Duodenal mucosa (tissue), 2 donors: ENCODE measurements around the gene SLC7A10.

Experiments used
- H3K27ac ChIP-seq: one replicate; pipeline ENCODE4 v1.7.0; 2013; ENCODE audit warnings: low read depth, low read length
- H3K27me3 ChIP-seq, 2 donors: one replicate each; pipeline ENCODE4 v1.7.0; 2013; ENCODE audit warnings: low read length in 2 of 2, control low read depth in 1 of 2; ENCODE audit not compliant: insufficient read depth in 2 of 2, control insufficient read depth in 1 of 2
- H3K36me3 ChIP-seq, 2 donors: one replicate each; pipeline ENCODE4 v1.7.0; 2013; ENCODE audit warnings: low read length in 2 of 2, control low read depth in 1 of 2; ENCODE audit not compliant: insufficient read depth in 2 of 2, control insufficient read depth in 1 of 2
- H3K4me1 ChIP-seq, 2 donors: one replicate each; pipeline ENCODE4 v1.7.0; 2013; ENCODE audit warnings: low read length in 2 of 2, control low read depth in 1 of 2; ENCODE audit not compliant: insufficient read depth in 2 of 2, control insufficient read depth in 1 of 2
- H3K4me3 ChIP-seq, 2 donors: one replicate each; pipeline ENCODE4 v1.7.0; 2013; ENCODE audit warnings: low read length in 2 of 2, low read depth in 1 of 2
- H3K9ac ChIP-seq, 2 donors: one replicate each; pipeline ENCODE4 v1.7.0; 2013; ENCODE audit warnings: low read length in 2 of 2, low read depth in 1 of 2
- H3K9me3 ChIP-seq, 2 donors: one replicate each; pipeline ENCODE4 v1.7.0; 2013; ENCODE audit warnings: low read length in 2 of 2, control low read depth in 1 of 2; ENCODE audit not compliant: control insufficient read depth in 1 of 2

SLC7A10 gene

DNA sequence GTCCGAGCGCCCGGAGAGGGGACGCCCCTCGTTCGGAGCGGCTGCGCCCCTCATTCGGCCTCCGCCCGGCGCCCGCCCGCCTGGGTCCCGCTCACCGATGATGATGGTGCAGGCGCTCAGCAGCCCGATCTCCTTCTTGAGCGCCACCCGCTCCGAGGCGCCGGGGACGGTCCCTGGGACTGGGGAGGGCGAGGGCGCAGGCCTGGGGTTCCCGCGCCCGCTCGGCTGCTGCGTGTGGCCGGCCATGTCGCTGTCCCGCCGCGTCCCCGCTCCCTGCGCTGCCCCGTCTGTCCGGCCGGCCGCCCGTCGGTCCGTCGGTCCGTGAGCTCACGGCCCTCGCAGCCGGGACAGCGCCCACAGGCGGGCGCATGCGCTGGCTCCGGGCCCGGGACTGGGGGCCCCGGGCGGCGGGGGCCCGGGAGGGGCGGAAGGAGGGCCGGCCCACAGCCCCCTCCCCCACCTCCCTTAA lies at the start of gene SLC7A10:
SLC7A10 (minus strand) TSS at position 393 of the 469 bp plus-strand sequence; CDS start at position 246, 147 bp downstream.
- H3K4me3 ChIP-seq: peak within 1 kb of the TSS in 1 of 2 donors; percentile 36
- peaks cover 10 to 17% of the 10 kb centered on the region in 2 donors for H3K9me3 ChIP-seq
- no peak within 1 kb of the TSS for H3K27ac ChIP-seq
- peaks cover 0 to 5% of the 10 kb centered on the region in 2 donors for H3K4me1 ChIP-seq
- no peaks in the 10 kb centered on the region for H3K36me3 ChIP-seq
- peaks cover 42 to 45% of the 10 kb centered on the region in 2 donors for H3K27me3 ChIP-seq
- no peak within 1 kb of the TSS for H3K9ac ChIP-seq

DNA sequence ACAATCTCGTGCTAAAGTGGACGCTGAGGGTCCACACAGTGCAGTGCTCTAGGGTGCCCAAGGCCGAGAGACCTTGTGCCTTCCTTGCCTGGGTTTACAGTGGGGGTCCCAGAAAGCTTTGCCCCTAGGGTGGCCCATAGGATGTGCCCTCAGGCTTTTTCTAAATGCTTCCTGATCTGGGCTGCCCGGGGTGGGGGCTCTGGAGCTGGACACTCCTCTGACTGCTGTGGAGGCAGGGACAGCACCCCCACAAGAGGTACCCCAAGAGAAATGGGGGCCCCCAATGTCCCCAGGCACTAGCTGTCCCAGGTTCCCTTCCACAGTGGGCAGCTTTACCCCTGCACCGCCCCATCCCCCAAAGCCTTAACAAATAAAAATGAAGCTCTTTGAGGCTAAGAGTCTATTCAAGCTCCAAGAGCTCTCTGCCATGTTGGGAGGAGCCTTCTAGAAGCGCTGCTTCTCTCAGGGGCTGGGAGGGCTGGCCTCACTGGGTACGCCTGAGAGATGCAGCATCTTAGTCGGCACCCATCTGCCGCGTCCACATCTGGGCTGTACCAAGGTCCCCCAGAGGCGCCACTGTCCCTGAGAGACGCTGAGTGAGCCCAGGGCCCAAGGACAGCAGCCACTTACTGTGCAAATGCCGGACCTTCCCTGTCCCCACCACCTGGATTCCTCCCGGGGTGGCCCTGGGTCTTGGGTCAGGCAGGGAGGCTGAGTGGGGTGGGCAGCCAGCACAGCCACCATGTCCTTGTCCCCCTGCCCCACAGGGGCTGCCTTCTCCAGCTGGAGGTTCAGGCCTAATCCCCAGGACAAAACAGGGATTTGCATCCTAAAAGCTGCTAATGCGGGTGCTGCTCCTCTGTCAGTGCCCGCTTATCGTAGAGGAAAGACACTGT lies 49.3 kb upstream of the SLC7A10 start:
- no peaks in the 10 kb centered on the region for H3K27me3 ChIP-seq
- H3K9ac ChIP-seq: no peak overlapping the region
- no peaks in the 10 kb centered on the region for H3K36me3 ChIP-seq
- H3K4me1 ChIP-seq: peaks cover 14 to 19% of the 10 kb centered on the region in 2 donors
- no peaks in the 10 kb centered on the region for H3K9me3 ChIP-seq
- H3K27ac ChIP-seq: peak overlapping the region; percentile 45
- peak overlapping the region in 1 of 2 donors; percentile 5 for H3K4me3 ChIP-seq

DNA sequence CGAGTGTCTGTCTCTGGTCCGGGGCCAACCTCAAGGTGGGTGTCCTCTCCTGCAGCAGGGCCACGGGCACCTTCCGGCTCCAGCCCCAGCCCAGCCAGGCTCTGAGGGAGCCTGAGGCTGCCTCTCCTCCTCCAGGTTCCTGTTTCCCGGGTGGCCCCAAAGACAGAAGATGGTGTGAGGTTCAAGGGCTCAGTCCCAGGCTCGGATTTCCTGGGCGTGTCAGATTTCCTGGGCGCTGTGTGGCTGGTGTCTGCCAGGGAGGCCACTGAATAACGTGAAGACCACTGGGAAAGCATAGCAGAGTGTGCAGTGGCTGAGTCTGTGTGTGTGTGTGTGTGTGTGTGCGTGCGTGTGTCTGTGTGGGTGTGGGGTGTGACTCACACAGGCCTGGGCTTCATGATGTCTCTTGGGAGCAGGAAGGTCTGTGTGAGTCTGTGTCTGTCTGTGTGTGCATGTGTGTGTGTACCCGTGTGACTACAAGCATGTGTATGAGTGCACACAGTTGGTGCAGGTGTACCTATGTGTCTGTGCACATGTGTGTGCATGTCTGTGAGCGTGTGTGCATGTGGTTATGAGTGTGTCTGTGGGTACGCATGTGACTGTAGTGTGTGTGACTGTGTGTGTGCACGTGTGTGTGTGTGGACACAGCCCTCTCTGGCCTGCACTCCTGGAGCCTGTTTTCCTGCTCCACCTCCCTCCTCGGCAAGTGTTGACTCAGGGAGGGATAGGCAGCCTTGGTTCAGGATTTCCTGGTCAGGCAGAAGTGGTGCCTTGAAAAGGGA lies 48.4 kb upstream of the SLC7A10 start:
- Histone ChIP-seq H3K9ac (no peak overlapping the region), H3K36me3 (no peaks in the 10 kb centered on the region), H3K4me3 (peak overlapping the region in 1 of 2 donors; percentile 5), H3K9me3 (no peaks in the 10 kb centered on the region), H3K27me3 (no peaks in the 10 kb centered on the region), H3K4me1 (peaks cover 14 to 19% of the 10 kb centered on the region in 2 donors), H3K27ac (peak overlapping the region; percentile 45)

DNA sequence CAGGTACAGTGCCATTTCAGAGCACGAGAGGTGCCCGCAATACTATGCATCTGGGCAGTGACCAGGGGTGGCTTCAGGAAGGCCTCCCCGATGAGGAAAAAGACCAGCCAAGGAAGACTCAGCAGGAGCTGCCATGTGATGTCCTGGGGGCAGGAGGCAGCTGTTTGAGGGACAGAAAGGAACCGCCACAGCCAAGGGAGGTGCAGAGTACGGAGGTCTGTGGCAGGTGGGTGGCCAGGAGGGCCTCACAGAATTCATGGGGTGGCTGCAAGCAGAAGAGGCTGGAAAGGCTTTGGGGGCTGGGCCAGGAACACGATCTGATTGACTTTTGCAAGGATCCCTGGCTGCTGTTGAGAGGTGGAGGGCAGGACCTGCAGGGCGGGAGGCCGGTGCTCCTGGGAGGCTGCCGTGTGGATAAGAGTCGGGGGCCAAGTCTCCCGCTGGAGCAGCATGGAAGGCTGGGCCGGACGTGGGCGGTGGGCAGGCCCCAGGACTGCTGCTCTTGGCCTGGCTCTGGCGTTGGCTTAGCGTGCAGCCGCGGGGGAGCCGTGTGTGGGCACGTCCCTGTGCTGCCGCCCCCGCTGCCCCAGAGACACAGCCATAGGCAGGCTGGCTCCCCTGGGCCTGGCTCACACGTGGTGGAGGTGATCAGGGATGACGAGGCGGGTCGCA lies 47.6 kb upstream of the SLC7A10 start:
- H3K9ac ChIP-seq: no peak overlapping the region
- H3K9me3 ChIP-seq: no peaks in the 10 kb centered on the region
- H3K27ac ChIP-seq: no peak overlapping the region
- peaks cover 14 to 19% of the 10 kb centered on the region in 2 donors for H3K4me1 ChIP-seq
- no peaks in the 10 kb centered on the region for H3K36me3 ChIP-seq
- H3K27me3 ChIP-seq: no peaks in the 10 kb centered on the region
- H3K4me3 ChIP-seq: no peak overlapping the region

- no peak overlapping the region for H3K27ac ChIP-seq
- no peak overlapping the region for H3K4me3 ChIP-seq
- H3K4me1 ChIP-seq: peaks cover 14 to 15% of the 10 kb centered on the region in 2 donors
- H3K27me3 ChIP-seq: no peaks in the 10 kb centered on the region
- no peak overlapping the region for H3K9ac ChIP-seq
- H3K9me3 ChIP-seq: no peaks in the 10 kb centered on the region
- H3K36me3 ChIP-seq: no peaks in the 10 kb centered on the region
Observed at GRCh38 chr19:33271246-33272021, 45.8 kb upstream of the SLC7A10 start.

DNA sequence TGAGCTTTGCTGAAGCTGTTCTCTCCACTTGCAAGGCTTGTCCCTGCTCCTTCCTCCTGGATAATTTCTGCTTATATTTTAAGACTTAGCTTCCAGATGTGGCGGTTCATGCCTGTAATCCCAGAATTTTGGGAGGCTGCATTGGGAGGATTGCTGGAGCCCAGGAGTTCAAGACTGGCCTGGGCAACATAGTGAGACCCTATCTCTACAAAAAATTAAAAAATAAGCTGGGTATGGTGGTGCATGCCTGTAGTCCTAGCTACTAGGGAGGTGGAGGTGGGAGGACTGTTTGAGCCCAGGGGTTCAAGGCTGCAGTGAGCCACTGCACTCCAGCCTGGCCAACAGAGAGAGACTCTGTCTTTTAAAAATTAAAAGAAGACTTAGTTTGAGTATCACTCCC lies 45.1 kb upstream of the SLC7A10 start:
- Histone ChIP-seq H3K27me3 (no peaks in the 10 kb centered on the region), H3K36me3 (no peaks in the 10 kb centered on the region), H3K4me1 (peaks cover 14 to 15% of the 10 kb centered on the region in 2 donors), H3K4me3 (no peak overlapping the region), H3K27ac (no peak overlapping the region), H3K9ac (no peak overlapping the region), H3K9me3 (no peaks in the 10 kb centered on the region)

GRCh38 chr19:33269016-33269415 lies 43.4 kb upstream of the SLC7A10 start:
- no peaks in the 10 kb centered on the region for H3K27me3 ChIP-seq
- peaks cover 5 to 7% of the 10 kb centered on the region in 2 donors for H3K4me1 ChIP-seq
- no peak overlapping the region for H3K4me3 ChIP-seq
- no peak overlapping the region for H3K9ac ChIP-seq
- no peaks in the 10 kb centered on the region for H3K9me3 ChIP-seq
- H3K27ac ChIP-seq: no peak overlapping the region
- H3K36me3 ChIP-seq: no peaks in the 10 kb centered on the region

DNA sequence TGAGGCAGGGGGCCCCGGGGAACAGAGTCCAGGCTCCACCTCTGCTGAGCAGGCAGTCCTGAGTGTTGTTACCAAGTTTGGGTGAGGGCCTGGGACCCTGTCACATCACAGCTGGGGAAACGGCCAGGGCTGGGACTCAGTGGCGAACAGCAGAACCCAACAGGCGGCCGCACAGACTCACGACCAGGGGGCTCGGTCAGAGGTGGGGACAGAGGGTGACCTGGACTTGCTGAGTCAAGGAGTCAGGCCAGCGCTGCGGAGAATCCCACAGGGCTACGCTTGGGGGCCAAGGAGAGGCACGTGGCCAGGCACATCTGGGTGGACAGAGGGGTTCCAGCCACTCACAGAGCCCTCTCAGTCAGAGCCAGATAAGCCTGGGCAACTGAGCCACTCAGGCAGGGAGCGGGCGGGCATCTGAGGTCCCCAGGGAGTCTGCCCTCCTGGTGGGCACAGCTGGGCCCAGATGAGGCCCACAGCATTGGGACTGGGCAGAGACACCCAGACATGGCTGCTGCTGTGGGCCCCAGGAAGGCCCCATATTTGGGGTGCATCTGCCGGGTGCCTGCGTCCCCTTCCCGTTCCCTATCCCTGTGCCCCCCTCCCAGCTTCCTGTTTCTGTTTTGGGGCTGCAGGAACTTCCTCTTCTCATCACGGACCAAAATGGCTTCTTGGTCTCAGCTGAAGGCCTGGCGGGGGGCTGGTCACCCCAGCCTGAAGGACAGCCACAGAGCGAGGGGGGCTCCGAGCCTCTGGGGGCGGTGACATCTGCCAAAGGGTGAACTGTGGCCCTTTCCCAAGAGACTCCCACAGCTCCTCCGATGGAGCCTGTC lies 42.7 kb upstream of the SLC7A10 start:
- H3K9ac ChIP-seq: no peak overlapping the region
- no peaks in the 10 kb centered on the region for H3K36me3 ChIP-seq
- peaks cover 0 to under 1% of the 10 kb centered on the region in 2 donors for H3K4me1 ChIP-seq
- H3K4me3 ChIP-seq: no peak overlapping the region
- peak overlapping the region; percentile 25 for H3K27ac ChIP-seq
- H3K27me3 ChIP-seq: no peaks in the 10 kb centered on the region
- H3K9me3 ChIP-seq: no peaks in the 10 kb centered on the region

- Histone ChIP-seq H3K36me3 (no peaks in the 10 kb centered on the region), H3K9ac (no peak overlapping the region), H3K4me3 (no peak overlapping the region), H3K27me3 (no peaks in the 10 kb centered on the region), H3K9me3 (no peaks in the 10 kb centered on the region), H3K27ac (no peak overlapping the region), H3K4me1 (no peaks in the 10 kb centered on the region)
Observed at GRCh38 chr19:33267706-33268105, 42.1 kb upstream of the SLC7A10 start.
